Measurements from ENCODE around the gene KIF16B.

- TF ChIP-seq CTCF (IDR thresholded peaks at IDR 0.05) (no peak), ZFX (IDR thresholded peaks at IDR 0.05; ENCODE audit: borderline replicate concordance) (no peak)
These were observed 39.7 kb downstream of the KIF16B start for GRCh38 chr20:16533502-16533901.
